22Rv1 (cell line): Measurements from ENCODE around the gene PLD1.

Experiments
- H3K27ac ChIP-seq: fragments of 450-650 bp; 2 replicates; pipeline ENCODE4 v1.5.1; 2017
- ZFX ChIP-seq: fragments of 450-650 bp; IDR thresholded peaks from 2 replicates; pipeline ENCODE4 v1.6.1; 2017; ENCODE audit warnings: antibody characterized with exemption, borderline replicate concordance
- TF ChIP-seq, protein P1 (sequence below): fragments of 450-650 bp; IDR thresholded peaks from 2 replicates; pipeline ENCODE4 v1.5.1; 2017; ENCODE audit warnings: mild to moderate bottlenecking

PLD1 gene

DNA sequence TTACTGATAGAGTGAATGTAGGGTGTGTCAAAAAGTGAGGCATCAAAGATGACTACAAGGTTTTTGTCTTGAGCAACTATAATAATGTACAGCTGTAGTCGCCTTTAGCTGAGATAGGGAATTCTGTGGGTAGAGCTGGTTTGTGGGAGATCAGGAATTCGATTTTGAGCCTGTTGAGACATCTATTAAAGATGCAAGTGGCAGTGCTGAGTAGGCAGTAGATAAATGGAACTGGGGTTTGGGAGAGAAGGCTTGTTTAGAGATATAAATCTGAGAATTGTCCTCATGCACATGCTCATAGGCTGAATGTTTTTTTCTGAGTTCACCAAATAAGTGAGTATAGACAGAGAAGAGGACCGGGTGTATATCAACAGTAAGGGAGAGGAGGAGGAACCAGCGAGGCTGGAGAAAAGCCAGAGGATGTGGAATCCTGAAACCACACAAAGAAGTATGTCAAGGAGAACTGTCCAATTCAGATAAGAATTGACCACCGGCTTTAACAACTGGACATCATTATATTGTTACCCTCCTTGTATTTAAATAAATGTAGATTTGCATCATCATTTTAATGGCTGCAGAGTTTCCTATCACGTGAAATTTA, 204.0 kb downstream of the PLD1 start:
- TF ChIP-seq, protein P1, sequence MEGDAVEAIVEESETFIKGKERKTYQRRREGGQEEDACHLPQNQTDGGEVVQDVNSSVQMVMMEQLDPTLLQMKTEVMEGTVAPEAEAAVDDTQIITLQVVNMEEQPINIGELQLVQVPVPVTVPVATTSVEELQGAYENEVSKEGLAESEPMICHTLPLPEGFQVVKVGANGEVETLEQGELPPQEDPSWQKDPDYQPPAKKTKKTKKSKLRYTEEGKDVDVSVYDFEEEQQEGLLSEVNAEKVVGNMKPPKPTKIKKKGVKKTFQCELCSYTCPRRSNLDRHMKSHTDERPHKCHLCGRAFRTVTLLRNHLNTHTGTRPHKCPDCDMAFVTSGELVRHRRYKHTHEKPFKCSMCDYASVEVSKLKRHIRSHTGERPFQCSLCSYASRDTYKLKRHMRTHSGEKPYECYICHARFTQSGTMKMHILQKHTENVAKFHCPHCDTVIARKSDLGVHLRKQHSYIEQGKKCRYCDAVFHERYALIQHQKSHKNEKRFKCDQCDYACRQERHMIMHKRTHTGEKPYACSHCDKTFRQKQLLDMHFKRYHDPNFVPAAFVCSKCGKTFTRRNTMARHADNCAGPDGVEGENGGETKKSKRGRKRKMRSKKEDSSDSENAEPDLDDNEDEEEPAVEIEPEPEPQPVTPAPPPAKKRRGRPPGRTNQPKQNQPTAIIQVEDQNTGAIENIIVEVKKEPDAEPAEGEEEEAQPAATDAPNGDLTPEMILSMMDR = no peak
- no peak for TF ChIP-seq ZFX
- H3K27ac ChIP-seq = no peak overlapping the region

DNA sequence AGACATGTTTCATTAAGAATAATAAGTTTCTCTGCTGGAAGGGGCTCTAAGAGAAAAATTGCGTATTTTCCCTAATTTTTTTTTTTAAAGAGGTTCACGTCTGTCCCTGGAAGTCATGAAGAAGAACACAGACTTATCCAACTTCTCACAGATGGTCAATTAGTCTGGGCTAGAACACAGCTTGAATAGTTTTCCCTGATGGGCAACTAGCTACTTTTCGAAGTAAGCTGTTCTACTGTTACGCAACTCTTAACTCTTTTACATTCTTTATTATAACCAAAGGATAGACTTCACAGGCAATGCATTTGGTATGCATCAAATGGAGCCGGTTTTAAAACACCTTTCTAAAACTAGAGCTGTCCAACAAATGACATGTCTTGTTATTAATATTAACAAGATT, 205.9 kb downstream of the PLD1 start:
- TF ChIP-seq, protein P1 = no peak
- TF ChIP-seq ZFX = no peak
- H3K27ac ChIP-seq = no peak overlapping the region

DNA sequence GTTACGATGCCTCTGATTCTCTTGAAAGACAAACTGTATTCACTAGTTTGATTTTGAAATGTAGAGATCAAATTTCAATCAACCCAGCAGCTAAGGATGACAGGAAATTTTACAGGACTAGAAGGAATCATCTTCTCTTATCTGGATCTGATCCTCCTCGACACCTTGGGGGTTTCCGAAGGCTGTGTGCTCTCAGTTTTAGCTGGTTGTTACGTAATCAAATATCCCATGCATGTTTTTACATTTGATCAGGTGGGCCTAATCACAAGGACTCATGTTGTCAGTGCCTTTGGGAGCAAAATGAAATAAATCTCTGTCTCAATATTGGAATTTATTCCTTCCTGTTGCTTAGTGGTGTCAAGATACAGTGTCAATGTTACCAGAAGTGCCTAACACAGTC, 208.2 kb downstream of the PLD1 start:
- TF ChIP-seq, protein P1 = no peak
- TF ChIP-seq ZFX = no peak
- no peak overlapping the region for H3K27ac ChIP-seq

DNA sequence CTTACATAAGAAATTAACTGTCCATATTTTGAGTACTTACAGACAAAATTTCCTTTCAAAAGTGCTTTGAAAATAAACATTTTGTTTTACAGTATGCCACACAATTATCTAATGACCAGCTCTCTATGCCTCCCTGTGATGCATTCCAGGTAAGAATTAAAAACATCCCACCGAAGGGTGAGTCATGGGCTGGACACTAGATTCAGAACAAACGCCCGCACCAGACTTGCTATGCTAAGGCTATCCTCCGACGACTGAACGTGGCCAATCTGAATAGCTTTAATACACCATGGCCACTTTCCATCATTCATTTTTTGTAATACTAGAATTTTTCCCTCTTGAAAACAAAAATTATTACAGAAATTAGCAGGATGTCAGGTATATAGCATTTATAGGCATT, 210.3 kb downstream of the PLD1 start:
- TF ChIP-seq, protein P1 = no peak
- TF ChIP-seq ZFX = no peak

DNA sequence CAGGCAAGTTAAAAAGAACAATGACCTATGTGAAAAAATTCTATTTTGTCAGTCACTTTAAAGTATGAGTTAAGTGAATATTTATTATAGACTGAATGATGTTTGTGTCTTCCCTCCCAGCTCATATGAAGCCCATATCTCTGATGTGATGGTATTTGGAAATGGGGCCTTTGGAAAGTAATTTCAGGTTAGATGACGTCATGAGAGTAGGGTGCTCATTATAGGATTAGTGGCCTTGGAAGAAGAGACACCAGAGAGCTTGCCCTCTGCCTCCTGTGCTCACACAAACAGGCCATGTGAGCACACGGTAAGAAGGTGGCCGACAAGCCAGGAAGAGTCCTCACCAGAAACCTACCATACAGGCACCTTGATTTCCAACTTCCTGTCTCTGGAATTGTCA, 211.3 kb downstream of the PLD1 start:
- TF ChIP-seq ZFX = no peak
- TF ChIP-seq, protein P1 = no peak
- no peak overlapping the region for H3K27ac ChIP-seq

More for the DNA sequence above, 210.3 kb downstream of the PLD1 start:
- H3K27ac ChIP-seq = no peak overlapping the region

DNA sequence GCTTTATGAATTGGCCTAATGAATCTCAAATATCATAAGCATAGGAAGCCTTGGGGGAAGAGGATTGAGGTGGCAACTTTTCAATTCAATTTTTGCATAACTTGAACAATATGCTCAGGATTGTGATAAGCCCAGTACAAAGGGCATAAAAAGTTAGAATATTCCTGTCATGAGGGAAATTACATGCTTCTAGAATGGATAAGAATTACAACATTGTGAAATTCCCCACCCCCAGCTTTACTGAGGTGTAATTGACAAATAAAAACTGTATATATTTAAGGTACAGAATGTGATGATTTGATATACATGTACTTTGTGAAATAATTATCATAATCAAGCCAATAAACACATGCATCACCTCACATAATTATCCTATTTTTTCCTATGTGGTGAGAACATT, 217.5 kb downstream of the PLD1 start:
- no peak overlapping the region for H3K27ac ChIP-seq
- no peak for TF ChIP-seq ZFX
- TF ChIP-seq, protein P1 = no peak

DNA sequence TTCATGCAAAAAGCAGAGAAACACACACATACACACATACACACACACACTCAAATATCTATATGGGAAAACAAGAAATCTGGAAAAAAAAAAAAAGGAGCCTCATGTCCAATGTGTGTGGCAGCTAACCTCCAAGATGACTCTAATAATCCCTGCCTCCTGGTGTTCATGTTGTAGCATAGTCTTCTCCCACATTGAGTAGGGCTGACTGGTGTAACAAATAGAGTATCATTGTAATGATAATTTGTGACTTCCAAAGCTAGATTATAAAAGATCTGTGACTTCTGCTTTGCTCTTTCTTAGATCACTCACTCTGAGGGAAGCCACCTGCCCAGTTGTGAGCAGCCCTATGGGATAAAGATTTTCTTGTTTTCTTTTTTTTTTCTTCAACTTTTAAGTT, 219.2 kb downstream of the PLD1 start:
- no peak for TF ChIP-seq ZFX
- TF ChIP-seq, protein P1 = no peak
- no peak overlapping the region for H3K27ac ChIP-seq
